Upper lobe of right lung (tissue), 1 donor: Measurements from ENCODE around the gene GLCCI1. TPM values are rescaled to one million over a fixed set of nuclear protein-coding genes. Genes with fewer than 3 reads are reported as not detected.

Experiments
- ATAC-seq: fragments of 200-7000 bp; cut with Tn5 transposase; one replicate; pipeline ENCODE4 v1.9.1; 2020; ENCODE audit warnings: mild to moderate bottlenecking, moderate library complexity
- DNase-seq: peaks from one replicate; pipeline ENCODE4 v3.0.0-alpha.2; 2020
- H3K27ac ChIP-seq: fragments of 200-600 bp; one replicate; pipeline ENCODE4 v1.8.0; 2022
- H3K27me3 ChIP-seq: fragments of 200-600 bp; one replicate; pipeline ENCODE4 v1.8.0; 2022; ENCODE audit warnings: mild to moderate bottlenecking
- H3K36me3 ChIP-seq: fragments of 200-600 bp; one replicate; pipeline ENCODE4 v1.8.0; 2022
- H3K4me1 ChIP-seq: fragments of 200-600 bp; one replicate; pipeline ENCODE4 v1.8.0; 2022
- H3K4me3 ChIP-seq: fragments of 200-600 bp; one replicate; pipeline ENCODE4 v1.8.0; 2022; ENCODE audit warnings: mild to moderate bottlenecking
- H3K9me3 ChIP-seq: fragments of 200-600 bp; one replicate; pipeline ENCODE4 v1.8.0; 2022
- CTCF ChIP-seq: fragments of 200-600 bp; IDR thresholded peaks from one replicate; pipeline ENCODE4 v1.8.0; 2022; ENCODE audit warnings: antibody characterized with exemption
- intact Hi-C: fragments of 100-400 bp; cut with DNase I; formaldehyde crosslinking; loops from one replicate; pipeline ENCODE4 v1.11.0; 2022
- total RNA-seq: library from RNA; stranded (reverse); fragmentation: NEBNext Ultra II Directional; extraction: Animal tissue kit (Norgen Biotek cat#: 25700); gene quantifications from one replicate; pipeline ENCODE4 v1.2.1, GENCODE V29; 2021
- donor health status: DM: no; HTN: yes; CAD: no; lungs with severe emphysema.

Gene GLCCI1
- total RNA-seq, 1 donor from 2014 or later: 45.1 TPM

- Histone ChIP-seq H3K27ac (no peak overlapping the region), H3K27me3 (no peaks in the 10 kb centered on the region), H3K4me3 (no peak overlapping the region), H3K9me3 (no peaks in the 10 kb centered on the region), H3K4me1 (peaks cover 4% of the 10 kb centered on the region), H3K36me3 (peaks cover 5% of the 10 kb centered on the region)
- no peak for DNase-seq
- intact Hi-C loops: no loop called here
- no peak for TF ChIP-seq CTCF
- ATAC-seq: no peak
Observed at GRCh38 chr7:8000315-8000941, 31.8 kb downstream of the GLCCI1 start.

DNA sequence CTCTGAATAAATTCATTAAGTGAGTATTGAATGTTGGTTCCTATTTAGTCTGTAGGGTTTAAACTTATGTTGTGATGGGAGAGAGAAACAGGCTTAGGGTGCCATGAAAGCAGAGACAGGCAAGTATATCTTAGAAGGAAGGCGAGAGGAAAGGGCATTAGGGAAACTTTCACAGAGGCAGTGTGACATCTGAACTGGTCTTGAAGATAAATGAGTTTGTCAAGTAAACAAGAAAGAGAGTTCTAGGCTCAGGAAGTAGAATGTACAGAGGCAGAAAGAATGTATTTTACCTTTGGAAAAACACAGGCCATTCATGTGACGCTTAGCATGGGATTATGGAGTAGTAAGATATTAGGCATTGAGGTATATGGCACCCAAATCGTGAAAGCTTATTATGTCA, 34.5 kb downstream of the GLCCI1 start:
- DNase-seq (no peak), ATAC-seq (no peak)
- H3K27me3 ChIP-seq: no peaks in the 10 kb centered on the region
- no peak for TF ChIP-seq CTCF
- intact Hi-C loops: no loop called here
- H3K9me3 ChIP-seq: no peaks in the 10 kb centered on the region
- peaks cover 17% of the 10 kb centered on the region for H3K36me3 ChIP-seq
- no peak overlapping the region for H3K27ac ChIP-seq
- no peak overlapping the region for H3K4me3 ChIP-seq
- no peaks in the 10 kb centered on the region for H3K4me1 ChIP-seq

- Histone ChIP-seq H3K4me1 (no peaks in the 10 kb centered on the region), H3K27me3 (no peaks in the 10 kb centered on the region), H3K4me3 (no peak overlapping the region), H3K27ac (no peak overlapping the region), H3K36me3 (peaks cover 17% of the 10 kb centered on the region), H3K9me3 (no peaks in the 10 kb centered on the region)
- no peak for TF ChIP-seq CTCF
- intact Hi-C loops: no loop called here
- ATAC-seq: no peak
- DNase-seq: no peak
Observed at GRCh38 chr7:8005279-8005678, 36.7 kb downstream of the GLCCI1 start.

DNA sequence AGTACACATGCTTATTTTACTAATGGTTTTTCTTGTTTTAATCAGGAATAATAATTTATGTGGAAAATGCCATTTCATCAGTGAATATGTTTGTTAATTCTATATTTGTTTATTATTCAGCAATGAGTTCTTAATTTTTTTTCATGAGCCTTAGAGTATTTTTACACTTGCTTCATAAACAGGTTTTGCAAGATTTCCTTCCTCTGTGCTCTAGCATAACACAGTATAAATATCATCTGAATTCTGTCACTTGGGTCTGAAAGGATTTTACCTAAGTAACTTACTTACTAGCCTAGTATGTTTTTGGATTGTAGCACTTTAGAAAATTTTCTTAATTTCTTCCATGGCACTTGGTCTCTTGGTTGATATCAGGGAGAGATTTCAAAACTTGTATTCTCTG, 45.8 kb downstream of the GLCCI1 start:
- Histone ChIP-seq H3K36me3 (no peaks in the 10 kb centered on the region), H3K27ac (no peak overlapping the region), H3K4me3 (no peak overlapping the region), H3K27me3 (no peaks in the 10 kb centered on the region), H3K9me3 (no peaks in the 10 kb centered on the region), H3K4me1 (no peaks in the 10 kb centered on the region)
- ATAC-seq (no peak), DNase-seq (no peak)
- intact Hi-C loops: no loop called here
- no peak for TF ChIP-seq CTCF

GRCh38 chr7:8015100-8015745, 46.6 kb downstream of the GLCCI1 start:
- Histone ChIP-seq H3K27ac (no peak overlapping the region), H3K4me1 (no peaks in the 10 kb centered on the region), H3K27me3 (no peaks in the 10 kb centered on the region), H3K9me3 (no peaks in the 10 kb centered on the region), H3K36me3 (no peaks in the 10 kb centered on the region), H3K4me3 (no peak overlapping the region)
- no peak for ATAC-seq
- TF ChIP-seq CTCF: no peak
- intact Hi-C loops: no loop called here
- no peak for DNase-seq

DNA sequence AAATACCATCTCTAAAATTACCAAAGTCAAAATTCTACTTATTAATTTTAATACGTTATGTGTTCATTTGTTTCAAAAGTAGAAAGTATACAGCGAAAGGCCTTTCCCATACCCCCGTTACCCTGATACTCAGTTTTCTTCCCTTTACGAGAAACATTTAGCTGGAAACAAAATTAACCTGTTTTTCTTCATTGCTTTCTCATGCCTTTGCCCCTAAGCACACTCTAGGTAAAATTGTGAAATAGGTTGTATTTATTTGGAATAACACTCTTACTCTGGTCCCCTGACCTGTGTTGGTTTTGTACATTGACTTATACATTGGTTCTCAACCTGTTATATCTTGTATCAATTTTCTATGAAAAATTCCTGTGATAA, 47.1 kb downstream of the GLCCI1 start:
- Histone ChIP-seq H3K4me3 (no peak overlapping the region), H3K4me1 (no peaks in the 10 kb centered on the region), H3K27ac (no peak overlapping the region), H3K36me3 (no peaks in the 10 kb centered on the region), H3K27me3 (no peaks in the 10 kb centered on the region), H3K9me3 (no peaks in the 10 kb centered on the region)
- ATAC-seq (no peak), DNase-seq (no peak)
- intact Hi-C loops: no loop called here
- TF ChIP-seq CTCF: no peak
